GM18519 (cell line): ENCODE data around the gene ABTB2.
"Not testable (repeated sequence)": the region's sequence is repeated elsewhere in the genome, so short reads cannot be mapped to it uniquely, and the experiment has no call there.

Experiments
- ATAC-seq: cut with Tn5 transposase; IDR thresholded peaks from one replicate; pipeline ENCODE4 v1.9.1; 2021; ENCODE audit warnings: mild to moderate bottlenecking, moderate library complexity; ENCODE audit not compliant: unreplicated experiment, low FRiP score

Gene ABTB2

GRCh38 chr11:34199525-34199924 lies 158.3 kb downstream of the ABTB2 start:
- no peak for ATAC-seq

GRCh38 chr11:34198523-34198922 lies 159.3 kb downstream of the ABTB2 start:
- ATAC-seq: no peak

- ATAC-seq: no peak
These were observed 160.6 kb downstream of the ABTB2 start for GRCh38 chr11:34197256-34197655.

GRCh38 chr11:34194576-34195335 lies 163.1 kb downstream of the ABTB2 start:
- ATAC-seq: no peak

GRCh38 chr11:34192481-34193401 lies 165.1 kb downstream of the ABTB2 start:
- no peak for ATAC-seq

- no peak for ATAC-seq
These were observed 166.2 kb downstream of the ABTB2 start for GRCh38 chr11:34191578-34191977.

GRCh38 chr11:34190192-34191139 lies 167.3 kb downstream of the ABTB2 start:
- ATAC-seq: no peak

- no peak for ATAC-seq
These were observed 168.6 kb downstream of the ABTB2 start for GRCh38 chr11:34189191-34189590.

- ATAC-seq: no peak
These were observed 169.6 kb downstream of the ABTB2 start for GRCh38 chr11:34188181-34188580.

GRCh38 chr11:34185926-34186841 lies 171.6 kb downstream of the ABTB2 start:
- no peak for ATAC-seq

GRCh38 chr11:34184505-34185015 lies 173.2 kb downstream of the ABTB2 start:
- ATAC-seq: no peak

- ATAC-seq: no peak
These were observed 173.9 kb downstream of the ABTB2 start for GRCh38 chr11:34183848-34184391.

GRCh38 chr11:34182921-34183685 lies 174.7 kb downstream of the ABTB2 start:
- no peak for ATAC-seq

GRCh38 chr11:34182425-34182824 lies 175.4 kb downstream of the ABTB2 start:
- ATAC-seq: no peak

- no peak for ATAC-seq
These were observed 175.9 kb downstream of the ABTB2 start for GRCh38 chr11:34181856-34182405.

GRCh38 chr11:34181251-34181650 lies 176.6 kb downstream of the ABTB2 start:
- no peak for ATAC-seq

- not testable (repeated sequence) for ATAC-seq
These were observed 177.0 kb downstream of the ABTB2 start for GRCh38 chr11:34180814-34181165.
